ENCODE data around the gene NAGS. TPM values are rescaled to one million over a fixed set of nuclear protein-coding genes. Genes with fewer than 3 reads are reported as not detected.

NAGS gene
- total RNA-seq, 1 experiment from 2014 or later: 10.0 TPM

DNA sequence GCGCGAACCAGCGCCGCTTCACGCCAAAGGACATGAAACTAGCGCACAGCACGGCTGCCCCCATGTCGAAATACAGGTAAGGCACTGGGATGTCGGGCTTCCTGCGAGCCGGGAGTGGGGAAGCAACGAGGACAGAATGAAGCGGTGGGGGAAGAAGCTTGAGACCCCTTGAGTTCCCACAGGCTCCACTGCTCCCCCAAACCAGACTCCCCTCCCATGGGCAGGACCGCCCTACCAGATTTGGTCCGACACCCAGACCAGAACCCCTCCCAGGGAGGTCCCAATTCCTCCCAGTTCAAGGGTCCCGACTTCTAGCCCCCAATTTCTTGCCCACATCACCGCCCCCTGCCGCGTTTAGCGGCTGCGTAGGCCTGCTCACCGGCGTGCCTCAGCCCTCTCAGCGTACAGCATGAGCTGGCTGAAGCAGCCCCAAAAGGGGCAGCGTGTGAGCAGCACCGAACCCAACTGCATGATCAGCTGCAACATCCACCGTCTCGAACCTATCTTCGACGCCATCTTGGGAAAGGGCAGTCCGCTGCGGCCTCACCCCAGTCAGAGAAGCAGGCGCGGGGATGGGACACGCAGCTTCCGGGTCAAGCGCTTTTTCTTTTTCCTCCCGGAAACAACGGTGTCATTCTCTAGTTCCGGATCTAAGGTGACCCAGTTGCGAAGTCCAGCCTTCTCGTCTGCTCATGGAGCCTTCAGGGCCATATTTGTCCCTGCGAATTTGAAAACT, 10.2 kb downstream of the NAGS start, which contains the start of gene TMEM101:
Gene TMEM101, minus strand, starts transcription at position 527 of the 736 bp plus-strand sequence. Its CDS starts 11 bp downstream, at position 516.
- Histone ChIP-seq H3K9me3 (ENCODE audit: control insufficient read depth in 1 of 2, insufficient read depth in 1 of 2, low read depth in 1 of 2, low read length in 2 of 2) (no peaks in the 10 kb centered on the region), H3K79me2 (ENCODE audit: insufficient read depth, low read length) (peaks cover 26% of the 10 kb centered on the region), H3K9ac (ENCODE audit: low read length) (peak within 1 kb of the TSS; percentile 98), H3K4me3 (replicated peaks in 1 of 2; ENCODE audit: low read depth in 1 of 2, low read length in 2 of 2) (peak within 1 kb of the TSS; percentile 100), H2AFZ (ENCODE audit: low read depth, low read length, poor library complexity, severe bottlenecking) (peak within 1 kb of the TSS; percentile 77), H3K27me3 (ENCODE audit: insufficient read depth, low read length) (no peaks in the 10 kb centered on the region), H4K20me1 (ENCODE audit: insufficient read depth) (no peaks in the 10 kb centered on the region), H3K4me1 (ENCODE audit: control insufficient read depth in 1 of 2, insufficient read depth in 2 of 2, low read length in 2 of 2) (peaks cover 12 to 30% of the 10 kb centered on the region in 2 experiments), H3K9me2 (ENCODE audit: insufficient read depth) (no peaks in the 10 kb centered on the region), H3K36me3 (ENCODE audit: control insufficient read depth in 1 of 2, insufficient read depth in 2 of 2, low read length in 2 of 2) (no peaks in the 10 kb centered on the region; a peak in 2 of 4 replicates), H3K4me2 (ENCODE audit: low read length) (peak within 1 kb of the TSS; percentile 99), H3K27ac (ENCODE audit: low read depth, low read length) (peak within 1 kb of the TSS; percentile 96)
- DNase-seq (ENCODE audit: low read depth, low spot score) (peak; percentile 91), ATAC-seq (peak; percentile 85)
- RAD21 ChIA-PET (ENCODE audit: low non-redundant PET in 1 of 2, low total read pairs in 2 of 2, uncharacterized antibody in 2 of 2, unreplicated experiment in 2 of 2): no interaction called here
- POLR2A ChIA-PET: no interaction called here
- CTCF ChIA-PET: interaction anchor here (1.2 kb wide), 1 partner anchor 154 kb away, joined by 4 read pairs; no protein-coding TSS in a partner anchor
- TSS peak; percentile 56 for BruUV-seq (replicated peaks)
- intact Hi-C loops (cut with micrococcal nuclease): no loop called here
- TF ChIP-seq EZH2phosphoT487 (IDR thresholded peaks at IDR 0.05; ENCODE audit: borderline replicate concordance): no peak
- TF ChIP-seq YY1 (IDR thresholded peaks at IDR 0.05; ENCODE audit: extremely low read depth, insufficient replicate concordance, low read depth, low read length): peak; percentile 100
- no peak; the same call in 1 of the 2 replicates for TF ChIP-seq ELF1 (IDR thresholded peaks at IDR 0.05; ENCODE audit: borderline replicate concordance, low read depth)
- TF ChIP-seq POLR2A (IDR thresholded peaks at IDR 0.05; ENCODE audit: borderline replicate concordance, extremely low read depth, insufficient read depth, insufficient read length): peak; percentile 53
- TF ChIP-seq, protein P1, sequence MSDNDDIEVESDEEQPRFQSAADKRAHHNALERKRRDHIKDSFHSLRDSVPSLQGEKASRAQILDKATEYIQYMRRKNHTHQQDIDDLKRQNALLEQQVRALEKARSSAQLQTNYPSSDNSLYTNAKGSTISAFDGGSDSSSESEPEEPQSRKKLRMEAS (IDR thresholded peaks at IDR 0.05): peak; percentile 92
- TF ChIP-seq ZFX (IDR thresholded peaks at IDR 0.05): no peak; the same call in 1 of the 2 replicates
- no peak for TF ChIP-seq FOSL1 (IDR thresholded peaks at IDR 0.05; ENCODE audit: low read depth)
- no peak for TF ChIP-seq CEBPB (IDR thresholded peaks at IDR 0.05; ENCODE audit: low read depth)
- TF ChIP-seq, protein P2, sequence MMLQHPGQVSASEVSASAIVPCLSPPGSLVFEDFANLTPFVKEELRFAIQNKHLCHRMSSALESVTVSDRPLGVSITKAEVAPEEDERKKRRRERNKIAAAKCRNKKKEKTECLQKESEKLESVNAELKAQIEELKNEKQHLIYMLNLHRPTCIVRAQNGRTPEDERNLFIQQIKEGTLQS (IDR thresholded peaks at IDR 0.05): no peak
- TF ChIP-seq POLR2AphosphoS5 (IDR thresholded peaks at IDR 0.05; ENCODE audit: low read depth, low read length): peak; percentile 91
- no peak for TF ChIP-seq RAD21 (IDR thresholded peaks at IDR 0.05; ENCODE audit: low read depth)
- TF ChIP-seq SP1 (IDR thresholded peaks at IDR 0.05; ENCODE audit: low read depth): peak; percentile 90
- TF ChIP-seq, protein P3, sequence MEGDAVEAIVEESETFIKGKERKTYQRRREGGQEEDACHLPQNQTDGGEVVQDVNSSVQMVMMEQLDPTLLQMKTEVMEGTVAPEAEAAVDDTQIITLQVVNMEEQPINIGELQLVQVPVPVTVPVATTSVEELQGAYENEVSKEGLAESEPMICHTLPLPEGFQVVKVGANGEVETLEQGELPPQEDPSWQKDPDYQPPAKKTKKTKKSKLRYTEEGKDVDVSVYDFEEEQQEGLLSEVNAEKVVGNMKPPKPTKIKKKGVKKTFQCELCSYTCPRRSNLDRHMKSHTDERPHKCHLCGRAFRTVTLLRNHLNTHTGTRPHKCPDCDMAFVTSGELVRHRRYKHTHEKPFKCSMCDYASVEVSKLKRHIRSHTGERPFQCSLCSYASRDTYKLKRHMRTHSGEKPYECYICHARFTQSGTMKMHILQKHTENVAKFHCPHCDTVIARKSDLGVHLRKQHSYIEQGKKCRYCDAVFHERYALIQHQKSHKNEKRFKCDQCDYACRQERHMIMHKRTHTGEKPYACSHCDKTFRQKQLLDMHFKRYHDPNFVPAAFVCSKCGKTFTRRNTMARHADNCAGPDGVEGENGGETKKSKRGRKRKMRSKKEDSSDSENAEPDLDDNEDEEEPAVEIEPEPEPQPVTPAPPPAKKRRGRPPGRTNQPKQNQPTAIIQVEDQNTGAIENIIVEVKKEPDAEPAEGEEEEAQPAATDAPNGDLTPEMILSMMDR (IDR thresholded peaks at IDR 0.05 in 2 of 3, conservative IDR thresholded peaks at IDR 0.05 in 1 of 3; ENCODE audit: borderline replicate concordance in 1 of 3, insufficient read depth in 1 of 3, low read depth in 2 of 3, low read length in 2 of 3): no peak
- TF ChIP-seq ZNF274 (IDR thresholded peaks at IDR 0.05; ENCODE audit: low read depth, low read length): no peak
- TF ChIP-seq SRF (IDR thresholded peaks at IDR 0.05; ENCODE audit: low read depth): no peak; the same call in 1 of the 2 replicates
- TF ChIP-seq SIN3A (IDR thresholded peaks at IDR 0.05; ENCODE audit: low read depth): no peak; the same call in 1 of the 2 replicates
- TF ChIP-seq EZH2 (IDR thresholded peaks at IDR 0.05): no peak
- peak; percentile 86 for TF ChIP-seq EGR1 (IDR thresholded peaks at IDR 0.05; ENCODE audit: low read depth)
- peak; percentile 98 for TF ChIP-seq CBX3 (IDR thresholded peaks at IDR 0.05; ENCODE audit: low read depth)
- peak; percentile 54 for TF ChIP-seq TCF7L2 (IDR thresholded peaks at IDR 0.05; ENCODE audit: borderline replicate concordance, extremely low read depth, insufficient read depth, insufficient read length)
- TF ChIP-seq, protein P4, sequence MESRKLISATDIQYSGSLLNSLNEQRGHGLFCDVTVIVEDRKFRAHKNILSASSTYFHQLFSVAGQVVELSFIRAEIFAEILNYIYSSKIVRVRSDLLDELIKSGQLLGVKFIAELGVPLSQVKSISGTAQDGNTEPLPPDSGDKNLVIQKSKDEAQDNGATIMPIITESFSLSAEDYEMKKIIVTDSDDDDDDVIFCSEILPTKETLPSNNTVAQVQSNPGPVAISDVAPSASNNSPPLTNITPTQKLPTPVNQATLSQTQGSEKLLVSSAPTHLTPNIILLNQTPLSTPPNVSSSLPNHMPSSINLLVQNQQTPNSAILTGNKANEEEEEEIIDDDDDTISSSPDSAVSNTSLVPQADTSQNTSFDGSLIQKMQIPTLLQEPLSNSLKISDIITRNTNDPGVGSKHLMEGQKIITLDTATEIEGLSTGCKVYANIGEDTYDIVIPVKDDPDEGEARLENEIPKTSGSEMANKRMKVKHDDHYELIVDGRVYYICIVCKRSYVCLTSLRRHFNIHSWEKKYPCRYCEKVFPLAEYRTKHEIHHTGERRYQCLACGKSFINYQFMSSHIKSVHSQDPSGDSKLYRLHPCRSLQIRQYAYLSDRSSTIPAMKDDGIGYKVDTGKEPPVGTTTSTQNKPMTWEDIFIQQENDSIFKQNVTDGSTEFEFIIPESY (IDR thresholded peaks at IDR 0.05; ENCODE audit: extremely low read depth, insufficient replicate concordance, low read length): peak; percentile 84
- no peak for TF ChIP-seq JUND (IDR thresholded peaks at IDR 0.05)

Data from HCT116 (cell line).